HG02884 (cell line): ENCODE results near the gene DENND1A.

Source experiments
- ATAC-seq: cut with Tn5 transposase; IDR thresholded peaks from one replicate; pipeline ENCODE4 v1.9.1; 2021; ENCODE audit warnings: mild to moderate bottlenecking, moderate library complexity; ENCODE audit not compliant: unreplicated experiment

The DENND1A gene

GRCh38 chr9:123868002-123868401, 61.9 kb downstream of the DENND1A start:
- ATAC-seq: no peak

DNA sequence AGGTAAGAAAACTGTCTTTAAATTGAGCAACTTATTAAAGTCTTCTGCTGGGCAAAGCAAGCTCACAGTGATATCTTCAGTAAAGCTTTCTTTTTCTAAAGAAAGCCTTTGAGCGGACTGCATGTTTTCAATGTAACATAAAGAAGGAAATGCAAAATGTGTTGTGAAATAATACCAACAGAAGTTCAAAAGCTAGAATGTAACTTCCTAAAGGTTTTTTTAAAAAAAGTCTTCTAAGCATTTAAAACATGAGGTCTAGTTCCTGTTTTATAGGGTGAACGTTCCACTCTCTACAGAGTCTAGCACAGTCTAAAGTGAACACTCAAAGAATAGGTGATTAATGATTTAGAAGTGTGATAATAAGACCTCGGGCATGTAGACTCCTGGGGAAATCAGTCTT, 62.9 kb downstream of the DENND1A start:
- no peak for ATAC-seq

- ATAC-seq: no peak
These were observed 63.4 kb downstream of the DENND1A start for GRCh38 chr9:123866497-123866896.

GRCh38 chr9:123865226-123866000, 64.5 kb downstream of the DENND1A start:
- ATAC-seq: no peak

- ATAC-seq: no peak
These were observed 65.7 kb downstream of the DENND1A start for GRCh38 chr9:123864251-123864650.

- no peak for ATAC-seq
These were observed 66.6 kb downstream of the DENND1A start for GRCh38 chr9:123863164-123863855.

- no peak for ATAC-seq
These were observed 68.2 kb downstream of the DENND1A start for GRCh38 chr9:123861756-123862120.

- no peak for ATAC-seq
These were observed 68.7 kb downstream of the DENND1A start for GRCh38 chr9:123861086-123861755.

GRCh38 chr9:123860603-123861002, 69.3 kb downstream of the DENND1A start:
- ATAC-seq: no peak

DNA sequence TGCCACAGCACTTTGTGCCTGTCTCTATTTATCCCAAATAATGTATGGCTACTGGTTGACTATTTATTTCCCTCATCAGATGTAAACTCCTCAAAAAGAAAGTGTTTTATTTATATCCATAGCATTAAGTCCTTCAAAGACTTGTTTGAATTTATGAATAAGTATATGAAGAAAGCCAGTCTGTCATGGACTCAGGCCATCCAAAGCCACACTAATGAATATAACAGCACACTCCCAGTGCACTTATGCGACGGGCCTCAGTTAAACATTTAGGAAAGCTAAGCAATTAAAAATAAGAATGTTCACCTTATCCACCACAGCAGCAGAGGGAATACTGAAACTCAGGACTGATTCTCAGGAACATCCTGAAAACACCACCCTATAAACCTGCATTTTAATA, 77.5 kb downstream of the DENND1A start:
- no peak for ATAC-seq

DNA sequence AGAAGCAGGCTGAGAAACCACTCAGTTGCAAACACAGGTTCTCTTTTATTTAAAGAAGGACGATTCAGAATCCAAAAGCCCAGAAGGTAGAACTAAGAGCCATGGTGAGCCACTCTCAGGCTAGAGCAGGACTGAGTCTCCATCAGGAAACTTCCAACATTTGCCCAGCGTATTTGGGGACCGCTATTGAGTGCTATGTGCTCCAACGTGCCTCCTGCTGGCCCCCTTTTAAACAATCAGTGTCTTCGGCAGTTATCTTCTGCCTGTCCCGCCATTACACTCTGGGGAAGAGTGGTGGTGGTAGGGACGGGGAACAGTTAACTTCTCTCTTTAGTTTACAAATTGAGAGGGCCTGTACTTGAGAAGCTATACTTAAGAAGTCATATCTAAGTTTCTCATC, 78.1 kb downstream of the DENND1A start:
- no peak for ATAC-seq

DNA sequence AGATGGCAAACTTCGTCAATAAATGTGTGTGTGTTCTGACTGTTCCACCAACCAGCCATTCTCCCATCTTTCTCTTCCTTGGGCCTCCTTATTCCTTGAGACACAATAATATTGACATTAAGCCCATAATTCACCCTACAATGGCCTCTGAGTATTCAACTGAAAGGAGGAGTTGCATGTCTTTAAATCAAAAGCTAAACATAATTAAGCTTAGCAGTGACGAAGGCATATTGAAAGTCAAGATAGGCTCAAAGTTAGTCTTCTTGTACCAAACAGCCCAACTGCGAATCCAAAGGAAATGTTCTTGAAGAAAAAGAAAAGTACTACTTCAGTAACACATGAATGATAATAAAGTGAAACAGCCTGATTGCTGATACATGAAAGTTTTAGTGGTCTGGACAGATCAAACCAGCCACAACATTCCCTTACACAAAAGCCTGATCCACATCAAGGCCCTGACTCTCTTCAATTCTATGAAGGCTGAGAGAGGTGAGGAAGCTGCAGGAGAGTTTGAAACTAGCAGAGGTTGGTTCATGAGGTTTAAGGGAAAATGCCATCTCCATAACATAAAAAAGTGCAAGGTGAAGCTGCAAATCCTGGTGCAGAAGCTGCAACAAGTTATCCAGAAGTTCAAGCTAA, 81.4 kb downstream of the DENND1A start:
- ATAC-seq: no peak

- ATAC-seq: no peak
These were observed 83.0 kb downstream of the DENND1A start for GRCh38 chr9:123846966-123847365.

DNA sequence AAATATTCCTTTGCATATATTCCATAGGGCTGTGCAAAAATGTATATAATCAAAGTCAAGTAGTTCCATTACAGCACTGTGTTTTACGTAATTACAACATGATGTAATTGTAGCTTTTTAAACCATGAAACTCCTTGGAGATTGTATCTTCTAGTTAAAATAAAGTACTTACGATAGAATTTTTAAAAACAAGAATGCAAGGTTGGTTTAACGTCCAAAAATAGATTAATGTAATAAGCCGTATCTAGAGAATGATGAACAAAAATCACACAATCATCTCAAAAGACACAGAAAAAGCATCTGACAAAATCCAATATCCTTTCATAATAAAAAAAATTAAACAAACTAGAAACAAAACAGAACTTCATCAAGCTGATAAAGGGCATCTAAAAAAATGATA, 86.2 kb downstream of the DENND1A start:
- ATAC-seq: no peak

DNA sequence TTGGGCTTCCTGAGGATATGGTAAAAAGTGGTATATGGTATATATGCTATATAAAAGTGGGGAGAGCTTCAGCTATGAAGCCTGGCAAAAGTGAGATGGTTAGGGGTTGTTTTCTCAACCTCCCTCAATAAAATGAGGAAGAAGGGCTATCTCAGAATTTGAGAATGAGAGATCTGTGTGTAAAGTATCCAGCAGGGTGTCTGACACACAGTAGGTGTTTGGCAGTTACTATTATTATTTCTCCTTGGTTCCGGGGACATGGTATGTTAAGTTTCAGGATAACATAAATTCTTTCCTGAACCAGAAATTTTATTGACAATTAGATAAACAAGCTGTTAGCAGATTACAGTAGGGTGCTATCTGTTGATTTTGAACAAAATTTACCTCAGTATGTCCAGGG, 94.1 kb downstream of the DENND1A start:
- ATAC-seq: no peak

- no peak for ATAC-seq
These were observed 94.9 kb downstream of the DENND1A start for GRCh38 chr9:123834889-123835562.

DNA sequence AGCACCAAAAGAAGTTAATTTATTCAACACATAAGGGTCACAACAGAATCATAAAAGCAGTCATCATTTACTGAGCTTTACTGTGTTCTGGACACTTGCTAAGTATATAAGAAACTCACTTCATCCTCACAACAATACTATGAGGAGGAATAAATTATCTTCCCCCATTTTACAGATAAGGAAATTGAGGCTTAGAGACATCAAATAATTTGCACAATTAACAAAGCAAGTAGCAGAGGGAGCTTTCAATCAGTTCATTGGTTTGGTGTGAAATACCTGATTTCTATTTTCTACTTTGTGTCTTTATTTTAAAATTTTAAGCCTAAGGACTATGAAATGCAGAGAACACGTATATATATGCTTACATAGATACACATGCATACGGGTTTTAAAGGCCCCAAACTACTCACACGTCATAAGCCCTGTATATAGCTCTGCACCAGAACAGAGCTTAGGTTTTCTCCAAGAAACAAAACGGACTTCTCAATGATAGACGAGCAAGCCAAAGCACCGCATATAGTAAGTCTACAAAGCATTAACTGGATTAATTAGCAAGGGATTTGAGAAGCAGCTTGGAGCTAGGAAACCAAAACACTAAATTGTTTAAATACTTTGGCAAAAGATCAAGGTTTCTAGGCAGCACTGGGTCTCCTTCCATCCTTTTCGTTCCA, 95.6 kb downstream of the DENND1A start:
- no peak for ATAC-seq

DNA sequence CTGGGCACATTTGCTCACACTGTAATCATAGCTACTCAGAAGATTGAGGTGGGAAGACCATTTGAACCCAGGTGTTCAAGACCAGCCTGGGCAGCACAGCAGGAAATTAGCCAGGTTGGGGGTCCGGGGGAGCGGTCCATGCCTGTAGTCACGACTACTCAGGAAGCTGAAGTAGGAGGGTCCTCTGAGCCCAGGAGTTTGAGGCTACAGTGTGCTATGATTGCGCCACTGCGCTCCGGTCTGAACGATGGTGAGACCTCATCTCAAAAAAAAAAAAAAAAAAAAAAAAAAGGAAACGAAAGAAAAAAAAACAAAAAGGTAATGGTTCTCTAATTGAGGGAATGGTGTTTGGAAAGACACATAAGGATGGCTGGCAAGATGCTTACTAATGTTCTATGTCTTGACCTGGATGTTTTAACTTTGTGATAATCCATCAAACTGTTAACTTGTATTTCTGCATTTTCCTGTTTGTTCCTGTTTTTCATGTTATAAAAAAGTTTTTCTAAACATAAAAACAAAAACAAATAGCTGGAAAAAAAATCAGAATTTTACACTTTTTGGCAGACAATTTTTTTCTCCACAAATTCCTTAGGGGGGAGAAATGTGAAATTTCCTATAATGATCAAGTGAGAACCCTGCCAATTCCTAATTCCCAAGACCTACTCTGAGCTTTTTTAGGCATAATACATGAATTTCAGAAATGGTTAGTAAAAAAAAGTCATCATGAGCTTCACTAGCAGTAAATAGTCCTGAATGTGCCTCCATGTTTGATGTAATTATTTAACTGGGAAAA, 96.9 kb downstream of the DENND1A start:
- no peak for ATAC-seq

DNA sequence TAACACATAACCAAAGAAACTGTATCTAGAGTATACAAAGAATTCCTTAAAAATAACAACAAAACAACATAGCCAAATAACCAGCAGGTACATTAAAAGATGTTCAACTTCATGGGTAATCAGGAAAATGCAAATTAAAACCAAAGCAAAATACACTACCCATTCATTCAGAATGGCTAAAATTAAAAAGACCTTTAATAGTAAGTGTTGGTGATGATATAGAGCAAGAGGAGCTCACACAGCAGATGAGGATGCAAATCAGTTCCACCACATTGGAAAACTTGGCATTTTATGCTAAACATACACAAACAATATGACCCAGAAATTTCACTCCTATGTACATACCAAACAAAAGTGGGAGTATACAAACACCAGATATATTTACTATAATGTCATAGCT, 97.8 kb downstream of the DENND1A start:
- ATAC-seq: no peak

DNA sequence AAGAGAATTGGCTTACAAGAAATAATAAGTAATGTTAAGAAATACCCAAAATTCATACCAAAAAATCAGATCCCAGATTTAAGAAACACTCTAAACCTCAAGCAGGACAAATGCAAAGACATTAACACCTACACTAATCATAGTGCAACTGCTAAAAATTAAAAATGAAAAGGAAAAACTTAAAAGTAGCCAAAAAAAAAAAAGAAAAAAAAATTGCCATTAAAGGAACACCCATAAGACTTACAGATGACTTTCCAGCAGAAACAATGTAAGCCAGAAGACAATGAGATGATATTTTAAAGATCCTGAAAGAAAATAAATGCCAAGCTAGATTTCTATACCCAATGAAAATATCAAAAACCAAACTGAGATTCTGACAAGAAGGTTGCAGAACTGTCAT, 101.5 kb downstream of the DENND1A start:
- ATAC-seq: no peak
